AG04450 (cell line): Measurements from ENCODE around the gene KRAS. TPM values are rescaled to one million over a fixed set of nuclear protein-coding genes. Genes with fewer than 3 reads are reported as not detected.

ENCODE experiments used
- CTCF ChIA-PET: fragments of 300-600, 350-600 bp; formaldehyde crosslinking; extraction: SDS; loops from one replicate; lab custom pipeline; 2022; ENCODE audit warnings: antibody characterized with exemption, inconsistent platforms; lab: Charles Lee
- POLR2A ChIA-PET: fragments of 350-600 bp; formaldehyde crosslinking; extraction: SDS; loops from one replicate; lab custom pipeline; 2021; ENCODE audit warnings: antibody characterized with exemption, inconsistent platforms; lab: Yijun Ruan, JAX
- DNase-seq: peaks from one replicate; pipeline ENCODE4 v3.0.0-alpha.2; 2011; ENCODE audit warnings: low read depth, low spot score
- H3K27ac ChIP-seq: one replicate; pipeline ENCODE4 v1.5.1; 2012; ENCODE audit warnings: low read depth, low read length, control low read depth
- H3K27me3 ChIP-seq: one replicate; pipeline ENCODE4 v1.6.0; 2012; ENCODE audit warnings: low read length; ENCODE audit not compliant: control insufficient read depth, insufficient read depth
- H3K4me3 ChIP-seq: 2 replicates; pipeline ENCODE4 v1.5.1; 2011; ENCODE audit warnings: mild to moderate bottlenecking, low read depth, low read length, control low read depth
- H3K9me3 ChIP-seq: 2 replicates; pipeline ENCODE4 v1.5.1; 2012; ENCODE audit warnings: low read length; ENCODE audit not compliant: control insufficient read depth, insufficient read depth
- CTCF ChIP-seq: IDR thresholded peaks from 2 replicates; pipeline ENCODE4 v1.5.1; 2011; ENCODE audit warnings: low read depth, low read length, control low read depth, inconsistent platforms
- polyA plus RNA-seq: library from polyadenylated mRNA; depleted of rRNA; stranded (reverse); fragments of >200 nt; gene quantifications from 2 replicates; pipeline ENCODE4 v1.2.3, GENCODE V29; 2011; rRNA removed

The KRAS gene
- polyA plus RNA-seq, 1 experiment: 24.2 TPM

GRCh38 chr12:25156061-25156460 is 94.7 kb downstream of the KRAS start:
- ChIA-PET CTCF (interaction anchor here (1.0 to 6.0 kb wide), 6 partner anchors 19 to 197 kb away, joined by 3 to 76 read pairs (median 5); no protein-coding TSS in a partner anchor), POLR2A (no interaction called here)
- H3K27me3 ChIP-seq: no peaks in the 10 kb centered on the region
- H3K9me3 ChIP-seq: no peaks in the 10 kb centered on the region
- H3K27ac ChIP-seq: no peak overlapping the region
- no peak for DNase-seq
- no peak overlapping the region for H3K4me3 ChIP-seq
- no peak for TF ChIP-seq CTCF

GRCh38 chr12:25155022-25155576 is 95.6 kb downstream of the KRAS start:
- no peak overlapping the region for H3K27ac ChIP-seq
- no peak overlapping the region for H3K4me3 ChIP-seq
- CTCF ChIA-PET: interaction anchor here (0.8 to 6.0 kb wide), 21 partner anchors 11 to 405 kb away, joined by 3 to 76 read pairs (median 4); partner anchors contain the start of genes BCAT1, DNAI7 and ETFRF1
- no peaks in the 10 kb centered on the region for H3K27me3 ChIP-seq
- peak; percentile 70 for TF ChIP-seq CTCF
- H3K9me3 ChIP-seq: no peaks in the 10 kb centered on the region
- POLR2A ChIA-PET: interaction anchor here (0.7 to 1.2 kb wide), 3 partner anchors 40 to 233 kb away, joined by 3 to 4 read pairs (median 3); partner anchors contain the start of genes DNAI7 and ETFRF1
- peak; percentile 39 for DNase-seq

Other genes with a start within 250 kb of the KRAS start
- 0.11 and 0.26 TPM in 2 replicates for gene DNAI7, start 55.8 kb downstream of the KRAS start, polyA plus RNA-seq
- 18.2 and 26.6 TPM in 2 replicates for gene ETFRF1, start 55.7 kb downstream of the KRAS start, polyA plus RNA-seq